Activated T-cell treated with anti-CD3 and anti-CD28 coated beads for 1 hour (primary cell): ENCODE results near the gene TTLL8.
A peak's percentile ranks its signal among the peaks of the same experiment; 100 is the strongest.
"Not testable (repeated sequence)": the region's sequence is repeated elsewhere in the genome, so short reads cannot be mapped to it uniquely, and the experiment has no call there.

ENCODE experiments used
- DNase-seq: peaks from one replicate; pipeline ENCODE4 v3.0.0-alpha.2; 2020; ENCODE audit warnings: low read depth

TTLL8 gene

DNA sequence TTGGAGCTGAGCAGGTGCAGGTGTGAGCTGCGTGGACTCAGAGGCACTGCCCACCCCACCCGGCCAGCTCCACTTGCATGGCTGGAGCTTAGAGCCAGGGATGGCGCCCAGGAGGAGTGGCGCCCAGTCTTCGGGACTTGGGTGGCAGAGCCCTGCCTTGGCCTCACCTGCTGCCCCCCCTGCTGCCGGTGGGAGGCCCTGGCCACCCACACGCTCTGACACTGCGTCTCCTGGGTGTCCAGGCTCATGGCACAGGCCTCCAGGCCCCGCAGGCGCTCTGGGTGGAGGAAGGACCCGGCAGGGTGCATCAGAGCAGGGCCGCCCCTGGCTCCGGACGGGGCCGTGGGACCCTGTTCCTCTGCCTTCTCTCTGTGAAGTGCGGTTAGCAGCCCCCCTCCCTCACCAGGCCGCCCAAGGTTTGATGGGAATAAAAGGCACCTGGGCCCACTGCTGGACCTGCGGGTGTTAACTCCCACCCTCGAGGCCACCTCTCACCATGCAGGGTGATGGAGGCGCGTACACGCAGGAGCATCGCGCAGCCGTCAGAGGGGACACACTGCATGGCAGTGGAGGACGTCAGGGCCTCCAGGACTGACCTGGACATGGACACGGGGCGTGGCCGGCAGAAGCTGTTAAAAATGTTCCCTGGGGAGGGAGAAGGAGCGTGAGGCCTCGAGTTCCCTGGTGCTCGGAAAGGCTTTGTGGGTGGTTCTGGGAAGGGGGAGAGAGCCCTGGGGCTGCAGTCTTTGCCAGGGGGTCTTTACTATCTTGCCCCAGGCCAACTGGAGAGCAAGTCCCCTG is 57.3 kb downstream of the TTLL8 start:
- DNase-seq: no peak

DNA sequence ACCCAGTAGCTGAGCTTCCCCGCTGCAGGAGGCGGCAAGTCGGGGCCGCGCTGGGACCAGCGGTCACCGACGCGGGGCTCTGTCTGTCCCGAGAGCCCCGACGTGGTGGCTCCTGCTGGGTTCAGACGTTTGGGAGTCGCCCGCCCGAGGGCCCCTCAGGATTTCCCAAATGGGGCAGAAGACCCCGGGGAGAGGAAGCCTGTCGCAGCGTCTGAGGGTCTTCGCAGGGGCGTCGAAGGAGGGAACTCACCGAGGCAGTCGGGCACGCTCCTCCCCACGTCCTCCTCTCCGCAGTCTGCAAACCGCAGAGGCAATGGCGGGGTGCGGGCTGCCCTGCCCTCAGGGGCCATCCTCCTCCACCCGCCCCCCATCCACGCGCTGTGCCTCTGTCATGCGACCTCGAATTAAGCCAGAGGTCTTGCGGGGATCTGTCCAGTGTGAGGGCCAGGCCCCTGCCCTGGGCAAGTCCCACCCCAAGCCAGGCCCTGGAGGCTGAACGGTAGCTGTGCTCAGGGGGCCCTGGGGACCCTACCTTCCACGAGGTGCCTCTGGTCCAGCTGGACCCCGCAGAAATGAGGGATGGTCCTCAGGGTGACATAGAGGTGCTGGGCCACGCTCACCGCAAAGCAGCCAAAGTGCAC is 58.0 kb downstream of the TTLL8 start:
- DNase-seq: no peak

DNA sequence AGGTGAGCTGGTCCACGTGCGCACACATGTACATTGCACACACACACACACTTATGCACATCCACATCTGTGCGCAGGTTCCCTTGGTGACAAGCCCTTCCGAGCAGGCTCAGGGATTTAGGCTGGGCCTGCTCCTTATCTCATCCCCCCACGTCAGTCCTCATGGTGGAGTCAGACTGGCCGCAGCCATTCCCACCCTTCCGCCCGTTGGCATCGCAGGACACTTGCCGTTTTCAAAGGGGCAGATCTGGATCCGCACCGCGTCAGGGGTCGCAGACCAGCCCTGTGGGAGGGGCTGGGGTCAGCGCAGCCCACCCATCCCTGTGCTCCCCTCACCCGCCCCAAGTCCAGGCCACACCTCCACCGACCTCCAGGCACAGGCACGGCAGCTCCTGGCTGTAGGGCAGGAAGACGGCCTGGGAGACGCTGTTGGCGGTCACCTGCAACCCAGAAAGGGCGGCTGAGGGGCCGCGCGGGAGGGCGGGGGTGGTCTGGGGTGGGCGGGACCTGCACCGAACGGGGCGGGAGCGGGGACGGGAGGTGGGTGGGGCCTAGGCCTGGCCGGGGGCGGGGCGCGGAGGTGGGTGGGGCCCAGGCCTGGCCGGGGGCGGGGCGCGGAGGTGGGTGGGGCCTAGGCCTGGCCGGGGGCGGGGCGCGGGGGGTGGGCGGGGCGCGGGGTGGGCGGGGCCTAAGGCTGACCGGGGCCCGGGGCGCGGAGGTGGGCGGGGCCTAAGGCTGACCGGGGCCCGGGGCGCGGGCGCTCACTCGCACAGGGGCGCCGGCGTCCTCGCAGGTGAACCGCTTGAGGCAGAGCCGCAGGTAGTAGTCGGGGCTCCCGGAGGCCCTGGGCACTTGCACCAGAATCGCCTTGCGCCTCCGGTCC is 58.8 kb downstream of the TTLL8 start:
- DNase-seq: no peak

DNA sequence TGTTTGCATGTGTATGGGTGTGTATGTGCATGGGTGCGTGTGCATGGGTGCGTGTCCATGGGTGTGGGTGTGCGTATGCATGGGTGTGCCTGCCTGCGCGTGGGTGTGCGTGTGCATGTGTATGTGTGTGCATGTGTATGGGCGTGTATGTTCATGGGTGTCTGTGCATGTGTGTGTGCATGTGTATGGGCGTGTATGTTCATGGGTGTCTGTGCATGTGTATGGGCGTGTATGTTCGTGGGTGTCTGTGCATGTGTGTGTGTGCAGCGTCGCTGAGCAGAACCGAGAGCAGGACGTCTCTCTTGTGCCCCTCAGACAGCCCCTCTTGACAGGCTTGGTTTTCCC is 59.4 kb downstream of the TTLL8 start:
- DNase-seq: no peak

DNA sequence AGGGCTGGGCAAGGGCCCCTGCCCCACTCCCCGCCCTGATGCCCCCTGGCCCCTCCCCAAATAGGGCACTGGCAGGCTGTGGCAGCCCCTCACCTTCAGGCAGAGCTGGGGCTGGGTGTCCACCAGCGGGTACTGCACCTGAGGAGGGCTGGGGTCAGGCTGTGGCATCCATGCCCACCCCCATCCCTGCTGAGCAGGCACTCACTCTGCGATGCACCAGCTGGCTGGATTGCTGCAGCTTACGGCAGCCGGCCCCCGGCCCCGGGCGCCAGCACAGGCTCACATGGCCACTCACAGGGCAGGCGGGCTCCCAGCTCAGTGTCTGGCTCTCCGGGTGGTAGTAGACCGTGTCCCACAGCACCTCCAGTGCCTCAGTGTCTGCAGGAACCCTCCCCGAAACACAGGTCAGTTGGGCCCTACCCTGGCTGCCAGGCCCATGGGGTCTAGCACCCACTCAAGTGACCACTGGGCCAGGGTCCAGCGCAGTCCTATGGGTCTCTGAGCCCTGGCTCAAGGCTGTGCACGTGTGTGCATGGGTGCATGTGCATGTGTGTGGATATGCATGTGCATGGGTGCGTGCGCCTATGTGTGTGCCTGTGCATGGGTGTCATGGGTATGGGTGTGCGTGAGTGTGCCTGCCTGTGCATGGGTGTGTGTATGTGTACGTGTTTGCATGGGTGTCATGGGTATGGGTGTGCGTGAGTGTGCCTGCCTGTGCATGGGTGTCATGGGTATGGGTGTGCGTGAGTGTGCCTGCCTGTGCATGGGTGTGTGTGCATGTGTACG is 60.0 kb downstream of the TTLL8 start:
- DNase-seq: no peak

DNA sequence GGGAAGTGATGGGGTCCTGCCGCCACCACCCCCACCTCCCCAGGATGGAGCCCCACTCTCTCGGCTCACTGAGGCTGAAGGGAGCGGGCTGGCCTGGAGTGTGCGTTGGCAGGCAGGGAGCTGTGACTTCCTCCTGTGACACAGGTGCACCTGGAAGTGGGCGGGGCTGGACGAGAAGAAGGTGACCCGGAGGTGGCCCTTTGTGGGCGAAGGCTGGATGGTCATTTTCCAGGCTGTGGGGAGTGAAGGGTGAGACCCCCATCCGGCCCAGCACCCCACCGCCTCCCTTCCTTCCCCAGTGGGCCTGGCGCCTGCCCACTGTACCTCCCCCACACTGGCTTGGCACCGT is 60.9 kb downstream of the TTLL8 start:
- DNase-seq: no peak

DNA sequence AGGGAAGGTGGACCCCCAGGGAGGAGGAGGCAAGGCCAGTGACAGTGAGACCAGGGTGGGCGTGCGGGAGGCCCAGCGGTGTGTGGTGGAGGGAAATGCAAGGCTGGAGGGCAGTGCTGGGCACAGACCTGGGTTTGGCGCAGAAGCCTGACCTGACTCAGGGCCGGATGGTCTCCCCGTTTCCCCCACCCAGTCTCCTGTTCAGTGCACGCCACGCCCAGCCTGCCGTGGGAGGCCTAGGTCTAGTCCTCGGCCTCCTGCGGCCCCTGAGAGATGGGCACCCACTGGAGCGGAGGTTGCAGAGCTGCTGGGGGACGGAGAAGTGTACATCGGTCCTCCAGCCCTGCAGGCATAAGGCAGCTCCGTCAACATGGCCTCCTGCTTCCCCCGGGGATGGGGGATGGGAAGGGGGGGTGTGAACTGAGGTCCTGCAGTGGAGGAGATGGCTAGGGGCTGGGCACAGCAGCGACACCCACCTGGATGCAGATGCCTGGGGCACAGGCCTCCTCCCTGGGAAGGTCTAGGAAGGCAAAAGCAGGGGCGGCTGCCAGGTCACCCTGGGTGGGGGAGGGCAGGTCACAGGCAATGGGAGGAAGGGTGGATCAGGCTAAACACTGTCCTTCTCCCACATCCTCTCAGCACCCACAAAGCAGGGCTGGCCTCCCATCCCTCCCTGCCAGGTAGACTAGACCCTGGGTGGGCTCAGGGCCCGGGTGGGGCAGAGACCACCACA is 61.4 kb downstream of the TTLL8 start:
- no peak for DNase-seq

DNA sequence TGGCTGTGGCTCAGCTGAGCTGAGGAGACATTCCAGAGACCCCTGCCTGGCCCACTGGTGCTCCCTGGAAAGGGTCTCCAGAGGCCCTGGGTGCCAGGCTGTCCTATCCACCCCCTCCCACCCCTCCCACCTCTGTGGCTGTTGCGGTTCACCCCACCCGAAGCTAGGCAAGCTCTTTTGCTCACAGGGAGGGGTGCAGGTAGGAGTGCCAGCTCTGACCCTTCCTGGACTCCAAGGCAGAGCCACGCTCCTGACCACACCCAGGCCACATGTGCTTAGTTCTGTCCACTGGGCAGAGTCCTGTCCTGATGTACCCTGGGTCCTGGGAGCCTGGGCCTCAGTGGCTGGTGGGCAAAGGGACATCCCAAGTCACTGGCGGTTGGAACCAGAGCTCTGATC is 62.0 kb downstream of the TTLL8 start:
- DNase-seq: no peak

DNA sequence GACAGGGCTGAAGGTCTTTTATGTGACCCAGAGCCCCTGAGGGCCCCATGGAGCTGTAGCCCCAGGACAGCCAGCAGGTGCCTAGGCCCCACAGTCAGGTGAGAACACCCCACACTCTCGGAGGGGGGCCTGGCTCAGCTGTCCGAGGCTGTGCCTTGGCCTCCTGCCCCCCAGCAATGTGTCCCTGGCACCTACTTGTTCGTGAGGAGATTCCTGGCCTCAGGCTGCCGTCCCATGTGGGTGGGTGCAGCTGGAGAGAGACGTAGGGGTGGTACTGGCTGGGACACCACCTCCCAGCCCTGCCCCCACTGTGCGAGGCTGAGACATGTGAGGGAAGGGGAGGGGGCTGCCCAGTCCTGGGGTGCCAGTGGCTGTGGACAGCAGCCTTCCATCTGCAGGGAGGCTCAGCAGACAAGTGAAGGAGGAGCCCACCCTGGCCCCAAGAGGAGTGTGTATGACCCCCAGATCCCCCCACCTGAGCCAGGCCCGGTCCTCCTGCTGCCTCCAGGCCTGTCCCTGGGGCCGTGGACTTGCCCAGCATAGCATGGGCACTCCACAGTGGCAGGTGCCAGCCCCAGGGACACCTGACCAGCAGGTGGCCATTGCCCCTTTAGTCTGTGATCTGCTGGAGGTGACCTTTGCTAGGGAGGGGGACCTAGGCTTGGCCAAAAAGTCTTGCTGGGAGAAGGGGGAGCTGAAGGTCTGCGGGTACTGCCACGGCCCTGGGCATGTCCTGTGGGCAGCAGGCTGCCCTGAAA is 62.6 kb downstream of the TTLL8 start:
- DNase-seq: no peak

DNA sequence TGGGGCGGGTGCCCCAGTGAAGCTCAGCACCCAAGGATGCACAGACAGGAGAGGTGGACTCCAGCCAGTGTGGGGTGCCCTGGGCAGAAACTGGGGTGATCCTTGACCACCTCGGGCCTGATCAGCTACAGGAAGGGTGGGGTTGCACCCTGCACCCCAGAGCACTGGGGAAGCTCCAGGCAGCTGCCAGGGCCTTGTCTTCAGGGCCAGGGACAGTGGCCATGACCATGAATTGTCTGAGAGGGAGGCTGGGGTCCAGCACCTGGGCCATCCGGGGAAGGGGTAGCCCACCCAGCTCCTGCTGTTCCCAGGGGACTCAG is 63.1 kb downstream of the TTLL8 start:
- DNase-seq: no peak

DNA sequence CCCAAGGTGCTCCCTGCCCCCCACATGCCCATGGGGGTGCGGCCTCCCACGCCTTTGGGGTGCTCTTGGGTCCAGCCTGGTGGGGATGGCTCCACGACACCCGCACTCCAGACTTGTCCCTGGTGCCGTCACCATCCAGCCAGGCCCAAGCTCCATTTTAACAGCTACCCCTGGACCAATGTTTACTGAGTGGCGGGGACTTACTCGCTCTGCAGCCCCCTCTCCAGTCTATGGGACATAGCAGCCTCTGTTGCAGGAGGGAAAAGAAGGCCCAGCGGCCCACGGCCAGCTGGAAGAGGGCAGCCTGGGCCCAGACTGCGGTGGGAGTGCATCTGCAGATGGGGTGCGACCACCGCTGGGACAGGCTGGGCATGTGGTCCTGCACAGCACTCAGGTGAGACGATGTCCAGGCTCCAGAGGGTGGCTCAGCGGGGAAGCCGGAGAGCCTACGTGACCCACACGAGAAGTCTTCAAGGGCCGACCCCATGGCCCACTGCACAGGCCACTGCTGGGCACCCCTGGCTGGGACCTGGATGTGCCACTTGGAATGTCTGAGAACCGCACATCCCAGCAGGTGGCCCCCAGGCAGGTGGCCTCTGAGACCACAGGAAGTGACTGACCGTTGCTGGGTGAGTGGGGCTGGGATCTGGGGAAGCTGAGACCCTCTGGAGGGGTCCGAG is 63.6 kb downstream of the TTLL8 start:
- no peak for DNase-seq

DNA sequence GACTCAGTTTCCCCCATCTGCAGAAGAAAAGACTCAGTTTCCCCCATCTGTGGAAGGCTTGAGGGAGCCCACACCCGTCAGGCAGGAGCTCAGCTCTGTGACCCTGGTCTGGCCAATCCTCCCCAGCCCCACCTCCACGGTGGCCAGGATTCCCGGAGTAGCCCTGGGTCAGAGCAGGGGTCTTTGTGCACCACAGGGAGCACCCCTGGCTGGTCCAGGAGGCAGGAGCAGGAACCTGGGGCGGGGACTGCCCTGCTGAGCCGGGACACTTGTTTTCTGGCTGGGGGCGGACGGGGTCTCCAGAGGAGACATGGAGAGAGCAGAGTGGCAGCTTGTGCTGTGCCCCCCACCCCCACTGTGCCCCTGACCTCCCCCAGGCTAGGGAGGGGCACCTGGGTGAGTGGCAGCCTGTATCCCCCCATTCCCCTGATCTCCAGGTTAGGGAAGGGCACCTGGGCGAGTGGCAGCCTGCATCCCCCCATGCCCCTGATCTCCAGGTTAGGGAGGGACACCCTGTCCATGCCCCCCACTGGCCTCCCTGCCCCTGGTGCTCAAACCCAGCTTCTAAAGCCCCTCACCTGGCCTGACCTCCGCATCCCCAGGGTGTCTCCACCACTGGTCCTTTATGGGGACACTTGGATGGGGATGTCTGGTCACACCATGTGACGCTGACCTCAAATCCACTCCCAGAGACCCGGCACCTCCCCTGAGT is 64.3 kb downstream of the TTLL8 start:
- DNase-seq: no peak

DNA sequence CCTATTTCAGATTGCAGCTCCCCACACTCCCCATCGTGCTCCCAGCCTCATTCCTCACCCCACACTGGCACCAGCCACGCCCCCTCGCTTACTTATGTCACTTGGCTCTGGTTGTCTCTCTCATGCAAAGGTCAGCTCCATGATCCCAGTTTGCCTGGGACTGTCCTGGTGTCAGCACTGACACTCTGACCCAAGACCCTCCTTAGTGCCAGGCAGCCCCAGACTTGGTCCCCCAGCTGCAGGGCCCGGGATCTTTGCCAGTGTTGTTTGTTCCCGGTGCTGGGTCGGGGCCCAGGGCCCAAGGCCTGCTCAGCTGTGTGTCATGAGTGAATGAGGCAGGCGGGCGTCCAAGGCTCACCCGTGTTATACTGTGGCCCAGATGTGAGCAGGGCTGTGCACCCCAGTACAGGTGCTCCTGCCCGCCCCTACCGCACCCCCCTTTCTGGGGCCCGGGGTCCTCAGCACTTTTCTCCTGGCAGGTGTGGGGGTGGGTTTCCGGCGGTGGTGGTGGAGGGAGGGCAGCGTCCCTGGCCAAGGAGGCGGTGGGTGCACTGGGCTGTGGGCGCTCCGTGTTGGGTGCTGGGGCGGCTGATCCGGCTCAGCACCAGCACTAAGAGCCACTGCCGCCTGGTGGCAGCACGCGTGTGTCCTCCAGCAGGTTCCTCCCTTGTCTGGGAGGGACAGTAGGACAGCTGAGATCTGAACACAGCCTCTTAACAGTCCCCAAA is 65.0 kb downstream of the TTLL8 start:
- DNase-seq: peak; percentile 59

DNA sequence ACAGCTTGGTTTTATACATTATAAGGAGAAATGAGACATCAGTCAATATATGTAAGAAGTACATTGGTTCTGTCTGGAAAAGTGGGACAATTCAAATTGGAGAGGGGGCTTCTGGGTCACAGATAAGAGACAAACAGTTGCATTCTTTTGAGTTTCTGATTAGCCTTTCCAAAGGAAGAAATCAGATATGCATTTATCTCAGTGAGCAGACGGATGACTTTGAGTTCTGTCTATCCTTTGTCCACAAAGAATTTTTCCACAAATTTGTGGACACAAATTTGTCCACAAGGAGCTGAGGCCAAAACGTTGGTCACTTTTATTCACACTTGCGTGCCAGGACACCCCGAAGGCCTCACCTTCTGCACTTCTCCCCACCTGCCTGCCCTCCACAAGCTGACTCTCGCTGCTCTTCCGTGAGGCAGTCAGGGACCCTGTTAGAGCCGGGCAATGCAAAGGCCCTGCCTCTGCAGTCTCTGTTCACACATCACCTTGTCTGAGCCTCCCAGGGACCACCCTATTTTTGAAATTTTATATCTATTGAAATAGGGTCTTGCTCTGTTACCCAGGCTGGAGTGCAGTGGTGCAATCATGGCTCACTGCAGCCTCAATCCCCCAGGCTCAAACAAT is 66.1 kb downstream of the TTLL8 start:
- no peak for DNase-seq

DNA sequence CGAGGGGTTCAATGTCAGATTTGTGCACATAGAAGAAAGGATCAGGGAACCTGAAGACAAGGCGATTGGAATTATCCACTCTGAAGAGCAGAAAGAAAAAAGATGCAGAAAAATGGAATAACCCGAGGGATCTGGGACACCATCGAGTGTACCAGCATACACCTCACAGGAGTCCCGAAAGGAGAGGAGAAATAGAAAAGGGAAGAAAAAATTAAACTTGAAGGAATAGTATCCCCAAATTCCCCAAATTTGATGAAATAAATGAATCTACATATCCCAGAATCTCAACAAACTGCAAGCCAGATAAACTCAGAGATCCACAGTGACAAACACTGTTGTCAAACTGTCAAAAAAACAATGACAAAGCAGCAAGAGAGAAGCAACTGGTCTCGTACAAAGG is 66.9 kb downstream of the TTLL8 start:
- DNase-seq: no peak

DNA sequence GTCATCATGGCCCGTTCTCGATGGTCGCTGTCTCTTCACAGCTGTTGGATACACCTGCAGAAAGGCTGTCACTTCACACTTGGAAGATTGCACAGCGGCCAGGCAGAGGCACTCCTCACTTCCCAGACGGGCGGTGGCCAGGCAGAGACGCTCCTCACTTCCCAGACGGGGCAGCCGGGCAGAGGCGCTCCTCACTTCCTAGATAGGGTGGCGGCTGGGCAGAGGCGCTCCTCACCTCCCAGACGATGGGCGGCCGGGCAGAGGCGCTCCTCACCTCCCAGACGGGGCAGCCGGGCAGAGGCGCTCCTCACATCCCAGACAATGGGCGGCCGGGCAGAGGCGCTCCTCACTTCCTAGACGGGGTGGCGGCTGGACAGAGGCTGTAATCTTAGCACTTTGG is 68.3 kb downstream of the TTLL8 start:
- not testable (repeated sequence) for DNase-seq

DNA sequence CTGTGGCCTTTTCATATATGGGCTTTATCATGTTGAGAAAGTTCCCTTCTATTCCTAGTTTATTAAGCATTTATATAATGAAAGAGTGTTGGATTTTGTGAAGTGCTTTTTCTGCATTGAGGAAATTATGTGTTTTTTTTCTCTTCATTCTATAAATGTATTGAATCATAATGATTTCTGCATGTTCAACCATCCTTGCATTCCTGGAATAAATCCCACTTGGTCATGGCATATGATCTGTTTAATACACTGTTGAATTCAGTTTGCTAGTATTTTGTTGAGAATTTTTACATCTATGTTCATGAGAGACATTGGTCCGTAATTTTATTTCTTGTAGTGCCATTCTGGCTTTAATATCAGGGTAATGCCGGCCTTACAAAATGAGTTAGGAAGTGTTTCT is 71.8 kb downstream of the TTLL8 start:
- DNase-seq: no peak
